Measurements from ENCODE around the gene MUTYH. TPM values are rescaled to one million over a fixed set of nuclear protein-coding genes. Genes with fewer than 3 reads are reported as not detected.
"Not testable (repeated sequence)": the region's sequence is repeated elsewhere in the genome, so short reads cannot be mapped to it uniquely, and the experiment has no call there.

Gene MUTYH
- total and polyA plus RNA-seq, 11 donors = 4.4 to 11.9 (median 7.0) TPM

GRCh38 chr1:45299981-45300668, 40.1 kb downstream of the MUTYH start:
- no peaks in the 10 kb centered on the region for H3K9me3 ChIP-seq
- WGBS, 4 donors = 9 to 13% (median 9%) methylated on average over 4 of the region's 4 CpGs
- no peak for ATAC-seq
- peak; percentile 53 to 87 (median 78) for TF ChIP-seq CTCF (IDR thresholded peaks at IDR 0.05)
- TF ChIP-seq POLR2A (IDR thresholded peaks at IDR 0.05) = no peak
- H3K27me3 ChIP-seq = no peaks in the 10 kb centered on the region
- no peak overlapping the region for H3K27ac ChIP-seq
- no peaks in the 10 kb centered on the region for H3K36me3 ChIP-seq
- H3K4me1 ChIP-seq = peaks cover 0 to 17% (median 14%) of the 10 kb centered on the region in 12 donors
- H3K4me3 ChIP-seq = no peak overlapping the region
- DNase-seq = peak in 2 of 5 donors; percentile 34 to 47
- intact Hi-C loops (cut with DNase I) = loop anchor here (1.0 to 10.0 kb wide), 17 partner anchors 37 to 568 kb away; partner anchors contain the start of genes BEST4 (in 4 of the 10), BTBD19 (in 1 of the 10), DYNLT4 (in 1 of the 10) and PLK3 (in 1 of the 10)

DNA sequence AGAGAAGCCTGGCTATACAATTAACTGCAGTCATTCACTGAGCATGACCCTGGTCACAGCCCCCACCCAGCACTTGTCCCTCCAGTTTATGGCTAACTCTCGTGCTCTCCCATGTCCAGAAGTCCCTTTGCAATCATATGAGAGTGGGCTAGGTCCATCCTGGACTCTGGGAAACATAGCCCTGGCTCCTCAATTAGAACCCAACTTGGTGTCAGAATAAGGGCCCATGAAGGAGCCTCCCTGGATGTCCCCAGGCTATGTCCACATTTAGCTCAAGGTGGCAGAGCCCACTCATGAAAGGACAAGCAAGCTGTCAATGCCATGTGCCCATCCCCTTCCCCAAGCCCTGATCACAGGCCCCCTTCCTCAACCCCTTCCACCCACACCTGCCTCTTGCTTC, 40.9 kb downstream of the MUTYH start:
- TF ChIP-seq CTCF (IDR thresholded peaks at IDR 0.05) (no peak), POLR2A (IDR thresholded peaks at IDR 0.05) (no peak)

DNA sequence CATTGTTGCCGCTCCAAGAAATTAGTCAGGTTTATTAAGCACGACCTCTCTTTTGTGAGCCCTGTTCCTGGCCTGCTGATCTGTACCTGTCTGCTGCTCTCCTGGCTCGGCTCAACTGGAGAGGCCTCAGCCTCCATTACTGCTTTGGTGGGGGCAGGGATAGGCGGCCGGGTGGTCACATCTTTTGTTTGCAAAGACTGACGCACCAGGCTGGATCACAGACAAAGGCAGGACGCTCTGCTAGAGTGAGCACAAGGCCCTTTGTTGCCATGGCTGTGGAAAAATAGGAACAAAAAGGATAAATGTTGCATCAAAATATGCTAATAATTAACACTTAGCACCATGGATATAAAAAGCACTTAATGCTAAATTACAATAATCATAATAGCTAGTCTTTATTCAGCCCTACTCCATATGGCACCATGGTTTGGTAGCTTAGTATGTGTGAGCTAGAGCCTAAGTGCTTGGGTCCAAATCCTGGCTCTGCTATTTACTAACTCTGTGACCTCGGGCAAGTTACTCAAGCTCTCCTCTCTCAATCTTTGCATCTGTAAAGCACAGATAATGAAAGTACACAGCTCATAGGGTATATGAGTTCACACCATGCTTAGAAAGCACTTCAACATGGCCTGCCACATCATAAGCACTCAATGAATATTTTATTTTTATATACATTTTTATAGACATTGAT, 42.4 kb downstream of the MUTYH start:
- no peak for DNase-seq
- Histone ChIP-seq H3K4me3 (no peak overlapping the region), H3K27ac (no peak overlapping the region), H3K27me3 (no peaks in the 10 kb centered on the region), H3K36me3 (no peaks in the 10 kb centered on the region), H3K4me1 (peaks cover 0 to 5% (median 2%) of the 10 kb centered on the region in 12 donors), H3K9me3 (no peaks in the 10 kb centered on the region)
- TF ChIP-seq CTCF (IDR thresholded peaks at IDR 0.05) (no peak), POLR2A (IDR thresholded peaks at IDR 0.05) (no peak)
- ATAC-seq = no peak
- intact Hi-C loops (cut with DNase I) = loop anchor here in 1 of 10 donors (5.0 kb wide), 1 partner anchor 461 kb away; no protein-coding TSS in a partner anchor
- WGBS, 4 donors = 69 to 78% (median 72%) methylated on average over 8 of the region's 8 CpGs

More for the DNA sequence above, 40.9 kb downstream of the MUTYH start:
- WGBS, 4 donors = 59 to 78% (median 66%) methylated on average over 1 of the region's 1 CpG
- no peak for ATAC-seq
- no peak for DNase-seq
- Histone ChIP-seq H3K9me3 (no peaks in the 10 kb centered on the region), H3K36me3 (no peaks in the 10 kb centered on the region), H3K27me3 (no peaks in the 10 kb centered on the region), H3K4me1 (peaks cover 0 to 11% (median 7%) of the 10 kb centered on the region in 12 donors), H3K4me3 (no peak overlapping the region), H3K27ac (no peak overlapping the region)
- intact Hi-C loops (cut with DNase I) = loop anchor here in 2 of 10 donors (1.0 to 5.0 kb wide), 2 partner anchors 286 to 462 kb away; no protein-coding TSS in a partner anchor

GRCh38 chr1:45291716-45292115, 48.5 kb downstream of the MUTYH start:
- no peaks in the 10 kb centered on the region for H3K27me3 ChIP-seq
- DNase-seq (no peak), ATAC-seq (no peak)
- intact Hi-C loops (cut with DNase I) = no loop called here
- 72 to 91% (median 84%) methylated on average over 2 of the region's 2 CpGs for WGBS, 4 donors
- no peak overlapping the region for H3K27ac ChIP-seq
- H3K9me3 ChIP-seq = no peaks in the 10 kb centered on the region
- H3K4me1 ChIP-seq = no peaks in the 10 kb centered on the region
- H3K4me3 ChIP-seq = no peak overlapping the region
- TF ChIP-seq POLR2A (IDR thresholded peaks at IDR 0.05) (no peak), CTCF (IDR thresholded peaks at IDR 0.05) (no peak)
- no peaks in the 10 kb centered on the region for H3K36me3 ChIP-seq

DNA sequence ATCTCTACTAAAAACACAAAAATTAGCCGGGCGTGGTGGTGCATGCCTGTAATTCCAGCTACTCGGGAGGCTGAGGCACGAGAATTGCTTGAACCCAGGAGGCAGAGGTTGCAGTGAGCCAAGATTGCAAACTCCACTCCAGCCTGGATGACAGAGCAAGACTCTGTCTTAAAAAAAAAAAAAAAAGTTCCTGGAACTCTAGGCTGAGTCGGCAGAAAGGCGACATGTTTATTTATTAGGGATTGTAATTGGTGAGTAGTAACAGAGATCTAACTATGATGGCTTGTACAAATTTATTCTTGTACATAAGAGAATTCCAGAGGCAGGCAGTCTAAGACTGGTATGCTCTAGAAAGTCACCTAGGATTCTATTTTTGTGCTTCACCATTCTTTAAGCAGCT, 49.2 kb downstream of the MUTYH start:
- H3K4me3 ChIP-seq; H3K4me1 ChIP-seq; DNase-seq; H3K27me3 ChIP-seq; H3K9me3 ChIP-seq; H3K36me3 ChIP-seq; intact Hi-C loops (cut with DNase I); ATAC-seq; H3K27ac ChIP-seq: not testable (repeated sequence)
- WGBS, 4 donors = 87 to 91% (median 88%) methylated on average over 6 of the region's 6 CpGs

- H3K27ac ChIP-seq; H3K4me3 ChIP-seq; H3K36me3 ChIP-seq; H3K4me1 ChIP-seq; ATAC-seq; H3K27me3 ChIP-seq; intact Hi-C loops (cut with DNase I); H3K9me3 ChIP-seq; DNase-seq: not testable (repeated sequence)
- WGBS, 4 donors = 63 to 80% (median 73%) methylated on average over 2 to 3 of the region's 3 CpGs
Observed at GRCh38 chr1:45286521-45286920, 53.7 kb downstream of the MUTYH start.
